ENCODE measurements around the gene ZNF839. TPM values are rescaled to one million over a fixed set of nuclear protein-coding genes. Genes with fewer than 3 reads are reported as not detected.

ZNF839 gene
- total RNA-seq, 1 donor from 2014 or later, result 19.2 TPM

DNA sequence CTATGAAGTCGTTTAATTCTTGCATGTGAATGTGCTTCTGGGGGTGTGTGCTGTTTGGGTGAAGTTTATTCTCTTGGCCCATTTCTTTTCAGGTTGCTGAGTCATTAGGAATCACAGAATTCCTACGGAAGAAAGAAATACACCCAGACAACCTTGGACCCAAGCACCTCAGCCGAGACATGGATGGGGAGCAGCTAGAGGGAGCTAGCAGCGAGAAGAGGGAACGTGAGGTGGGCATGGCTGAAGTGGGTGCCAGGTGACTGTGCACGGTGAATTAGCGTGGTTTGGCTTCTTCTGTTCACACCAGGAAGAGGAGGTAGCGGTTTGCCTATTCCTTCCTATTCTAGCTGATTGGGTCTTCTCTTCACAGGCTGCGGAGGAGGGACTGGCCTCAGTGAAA lies 19.2 kb downstream of the ZNF839 start:
- Mint-ChIP-seq H3K4me3 (no peak overlapping the region), H3K27ac (no peak overlapping the region), H3K36me3 (peaks cover 35% of the 10 kb centered on the region), H3K9me3 (no peaks in the 10 kb centered on the region), H3K27me3 (ENCODE audit: low read depth) (no peaks in the 10 kb centered on the region), H3K4me1 (no peaks in the 10 kb centered on the region)
- no peak for DNase-seq (ENCODE audit: low spot score in 2 of 2, unreplicated experiment in 2 of 2)
- TF ChIP-seq, protein P1, sequence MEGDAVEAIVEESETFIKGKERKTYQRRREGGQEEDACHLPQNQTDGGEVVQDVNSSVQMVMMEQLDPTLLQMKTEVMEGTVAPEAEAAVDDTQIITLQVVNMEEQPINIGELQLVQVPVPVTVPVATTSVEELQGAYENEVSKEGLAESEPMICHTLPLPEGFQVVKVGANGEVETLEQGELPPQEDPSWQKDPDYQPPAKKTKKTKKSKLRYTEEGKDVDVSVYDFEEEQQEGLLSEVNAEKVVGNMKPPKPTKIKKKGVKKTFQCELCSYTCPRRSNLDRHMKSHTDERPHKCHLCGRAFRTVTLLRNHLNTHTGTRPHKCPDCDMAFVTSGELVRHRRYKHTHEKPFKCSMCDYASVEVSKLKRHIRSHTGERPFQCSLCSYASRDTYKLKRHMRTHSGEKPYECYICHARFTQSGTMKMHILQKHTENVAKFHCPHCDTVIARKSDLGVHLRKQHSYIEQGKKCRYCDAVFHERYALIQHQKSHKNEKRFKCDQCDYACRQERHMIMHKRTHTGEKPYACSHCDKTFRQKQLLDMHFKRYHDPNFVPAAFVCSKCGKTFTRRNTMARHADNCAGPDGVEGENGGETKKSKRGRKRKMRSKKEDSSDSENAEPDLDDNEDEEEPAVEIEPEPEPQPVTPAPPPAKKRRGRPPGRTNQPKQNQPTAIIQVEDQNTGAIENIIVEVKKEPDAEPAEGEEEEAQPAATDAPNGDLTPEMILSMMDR (IDR thresholded peaks at IDR 0.05; ENCODE audit: unreplicated experiment), result no peak

- DNase-seq (ENCODE audit: low spot score in 2 of 2, unreplicated experiment in 2 of 2), result no peak
- no peaks in the 10 kb centered on the region for H3K4me1 Mint-ChIP-seq
- peaks cover 34% of the 10 kb centered on the region for H3K36me3 Mint-ChIP-seq
Observed at GRCh38 chr14:102341566-102341965, 22.0 kb downstream of the ZNF839 start.

DNA sequence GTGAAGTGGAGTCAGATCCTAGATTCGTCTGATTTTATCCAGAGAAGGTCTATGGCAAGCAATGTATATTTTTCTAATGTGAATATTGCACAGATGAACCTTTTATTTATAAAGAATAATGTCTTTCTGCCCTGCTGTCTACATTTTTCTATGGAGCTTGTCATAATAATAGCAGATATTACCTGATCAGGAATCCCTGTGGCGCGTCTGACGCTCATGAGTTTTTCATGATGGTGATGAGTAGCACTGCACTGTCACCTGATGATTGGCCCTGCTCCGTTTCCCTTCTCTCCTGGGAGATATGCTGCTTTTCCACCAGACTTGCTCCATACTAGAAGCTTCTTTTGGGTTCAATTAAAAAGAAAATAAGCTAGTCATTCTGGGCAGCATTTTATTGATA lies 22.7 kb downstream of the ZNF839 start:
- Mint-ChIP-seq H3K4me3 (no peak overlapping the region), H3K4me1 (no peaks in the 10 kb centered on the region), H3K27me3 (ENCODE audit: low read depth) (no peaks in the 10 kb centered on the region), H3K9me3 (no peaks in the 10 kb centered on the region), H3K27ac (no peak overlapping the region), H3K36me3 (peaks cover 29% of the 10 kb centered on the region)
- TF ChIP-seq, protein P1 (IDR thresholded peaks at IDR 0.05; ENCODE audit: unreplicated experiment), result no peak
- DNase-seq (ENCODE audit: low spot score in 2 of 2, unreplicated experiment in 2 of 2), result no peak

More at GRCh38 chr14:102341566-102341965, 22.0 kb downstream of the ZNF839 start:
- Mint-ChIP-seq H3K4me3 (no peak overlapping the region), H3K27me3 (ENCODE audit: low read depth) (no peaks in the 10 kb centered on the region), H3K27ac (no peak overlapping the region), H3K9me3 (no peaks in the 10 kb centered on the region)
- TF ChIP-seq, protein P1 (IDR thresholded peaks at IDR 0.05; ENCODE audit: unreplicated experiment), result no peak

DNA sequence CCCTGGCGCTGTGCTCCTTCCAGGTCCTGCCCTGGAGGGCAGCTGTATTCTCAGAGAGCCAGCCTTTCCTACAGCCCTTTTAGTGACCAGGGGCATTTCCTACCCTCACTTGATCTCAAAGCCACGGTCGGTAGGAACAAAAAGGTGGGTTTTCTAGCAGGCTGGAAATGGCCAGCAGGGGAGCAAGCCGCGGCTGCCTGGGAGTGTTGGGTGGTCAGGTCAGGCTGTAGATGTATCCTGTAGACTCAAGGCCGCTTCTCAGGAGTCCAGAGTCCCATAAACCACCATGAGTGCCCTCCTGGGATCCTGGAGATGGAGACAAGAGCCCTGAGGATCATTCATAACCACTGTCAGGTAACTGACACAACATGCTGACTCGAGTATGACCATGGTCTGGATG lies 24.5 kb downstream of the ZNF839 start:
- TF ChIP-seq, protein P1 (IDR thresholded peaks at IDR 0.05; ENCODE audit: unreplicated experiment), result no peak
- no peak for DNase-seq (ENCODE audit: low spot score in 2 of 2, unreplicated experiment in 2 of 2)
- H3K9me3 Mint-ChIP-seq, result no peaks in the 10 kb centered on the region
- H3K27ac Mint-ChIP-seq, result no peak overlapping the region
- H3K36me3 Mint-ChIP-seq, result peaks cover 33% of the 10 kb centered on the region
- H3K27me3 Mint-ChIP-seq (ENCODE audit: low read depth), result no peaks in the 10 kb centered on the region
- no peak overlapping the region for H3K4me3 Mint-ChIP-seq
- H3K4me1 Mint-ChIP-seq, result no peaks in the 10 kb centered on the region

DNA sequence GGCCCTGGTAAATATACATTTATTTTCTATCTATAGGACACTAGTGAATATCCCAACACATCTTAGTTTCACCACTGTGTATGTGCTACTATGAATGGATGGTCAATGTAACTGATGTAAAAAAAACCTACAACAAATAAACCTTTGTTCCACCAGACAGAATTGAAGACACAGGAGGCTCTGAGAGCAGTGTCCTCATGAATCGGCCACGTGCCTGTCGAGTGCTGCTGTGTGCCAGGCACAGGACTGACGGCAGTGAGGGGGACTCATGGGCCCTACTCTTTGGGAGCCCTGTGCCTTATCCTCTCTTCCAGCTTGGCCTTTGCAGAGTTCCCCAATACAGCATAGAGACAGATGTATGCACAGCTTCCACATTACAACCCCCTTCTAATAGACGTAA lies 24.9 kb downstream of the ZNF839 start:
- no peaks in the 10 kb centered on the region for H3K27me3 Mint-ChIP-seq (ENCODE audit: low read depth)
- TF ChIP-seq, protein P1 (IDR thresholded peaks at IDR 0.05; ENCODE audit: unreplicated experiment), result no peak
- no peak overlapping the region for H3K4me3 Mint-ChIP-seq
- DNase-seq (ENCODE audit: low spot score in 2 of 2, unreplicated experiment in 2 of 2), result no peak
- H3K27ac Mint-ChIP-seq, result no peak overlapping the region
- H3K36me3 Mint-ChIP-seq, result peaks cover 36% of the 10 kb centered on the region
- H3K4me1 Mint-ChIP-seq, result no peaks in the 10 kb centered on the region
- H3K9me3 Mint-ChIP-seq, result no peaks in the 10 kb centered on the region

GRCh38 chr14:102345232-102345631 lies 25.7 kb downstream of the ZNF839 start:
- TF ChIP-seq, protein P1 (IDR thresholded peaks at IDR 0.05; ENCODE audit: unreplicated experiment), result no peak
- Mint-ChIP-seq H3K4me3 (no peak overlapping the region), H3K27ac (no peak overlapping the region), H3K36me3 (peaks cover 42% of the 10 kb centered on the region), H3K4me1 (no peaks in the 10 kb centered on the region), H3K27me3 (ENCODE audit: low read depth) (no peaks in the 10 kb centered on the region), H3K9me3 (no peaks in the 10 kb centered on the region)
- no peak for DNase-seq (ENCODE audit: low spot score in 2 of 2, unreplicated experiment in 2 of 2)

Measured in mesothelial cell of epicardium (in vitro differentiated cells).